K562 (cell line): Measurements from ENCODE around the gene SLC25A11. TPM values are rescaled to one million over a fixed set of nuclear protein-coding genes. Genes with fewer than 3 reads are reported as not detected.

Experiments used
- ATF6 ChIP-seq: sonication (generic); formaldehyde crosslinking; IDR thresholded peaks from 2 replicates; pipeline ENCODE4 v1.4.0; 2020; ENCODE audit warnings: mild to moderate bottlenecking, missing genetic modification reagents
- DIDO1 ChIP-seq: fragments of 450-650 bp; IDR thresholded peaks from 2 replicates; pipeline ENCODE4 v1.6.1; 2016; ENCODE audit warnings: low read depth, missing biosample characterization, missing genetic modification characterization
- E2F1 ChIP-seq: sonication (generic); formaldehyde crosslinking; IDR thresholded peaks from 2 replicates; pipeline ENCODE4 v1.8.1; 2023; ENCODE audit warnings: mild to moderate bottlenecking, missing genetic modification reagents, moderate library complexity
- FOXM1 ChIP-seq, 2 experiments: fragments of 450-650 bp in 1 of 2; sonication (generic) in 1 of 2; formaldehyde crosslinking in 1 of 2; IDR thresholded peaks; 2 replicates each; pipeline versions ENCODE4 v1.6.1 to v1.9.0; 2017 to 2022; ENCODE audit warnings: low read depth in 2 of 2, mild to moderate bottlenecking in 2 of 2, missing genetic modification reagents in 1 of 2, moderate library complexity in 1 of 2
- KDM5B ChIP-seq: fragments of 200-600 bp; sonication (generic); IDR thresholded peaks from 2 replicates; pipeline ENCODE4 v1.6.1; 2012; ENCODE audit warnings: low read depth, mild to moderate bottlenecking, moderate library complexity, low read length, control low read depth, inconsistent platforms; ENCODE audit not compliant: insufficient replicate concordance
- POLR2A ChIP-seq: fragments of 450-650 bp; conservative IDR thresholded peaks from 2 replicates; pipeline ENCODE4 v1.6.1; 2016
- SP1 ChIP-seq: sonication (generic); formaldehyde crosslinking; IDR thresholded peaks from 2 replicates; pipeline ENCODE4 v1.8.1; 2022; ENCODE audit warnings: mild to moderate bottlenecking, missing genetic modification reagents
- SRSF7 ChIP-seq: fragments of 200-400 bp; formaldehyde crosslinking; optimal IDR thresholded peaks from 2 replicates; pipeline ENCODE3; 2017; ENCODE audit warnings: mild to moderate bottlenecking, low read depth, low read length
- TCF15 ChIP-seq: fragments of 250-450 bp; sonication (Bioruptor Pico); IDR thresholded peaks from 2 replicates; pipeline ENCODE4 v1.8.0; 2022; ENCODE audit warnings: moderate library complexity, mild to moderate bottlenecking, inconsistent platforms
- ZNF277 ChIP-seq: fragments of 250-450 bp; sonication (Bioruptor Pico); IDR thresholded peaks from 2 replicates; pipeline ENCODE4 v1.8.0; 2022; ENCODE audit warnings: inconsistent platforms, mild to moderate bottlenecking, moderate library complexity, borderline replicate concordance
- ZNF584 ChIP-seq: fragments of 200-800 bp; sonication (Bioruptor generic); IDR thresholded peaks from 2 replicates; pipeline ENCODE4 v1.6.1; 2016; ENCODE audit warnings: low read depth, mild to moderate bottlenecking, missing genetic modification characterization, missing compliant biosample characterization
- ZNF644 ChIP-seq: fragments of 200-800 bp; sonication (Bioruptor generic); IDR thresholded peaks from 2 replicates; pipeline ENCODE4 v1.6.1; 2016; ENCODE audit warnings: low read depth, missing genetic modification characterization, missing compliant biosample characterization
- polyA plus RNA-seq, 8 experiments: library from polyadenylated mRNA; depleted of rRNA in 4 of 8; stranded (reverse) in 5 of 8; unstranded in 3 of 8; fragments of >200 nt; fragmentation: Nextera tagmentation in 2 of 8; fragmentation: Illumina TruSeq in 1 of 8; extraction: Ambion mirVana in 2 of 8; extraction: Trizol in 1 of 8; gene quantifications; 2 replicates each; pipeline versions ENCODE4 v1.2.1 to v1.2.3, GENCODE V29; 2011 to 2014; ENCODE audit warnings: inconsistent platforms in 1 of 8, missing spikeins in 1 of 8
- total RNA-seq, 7 experiments: library from RNA; depleted of rRNA in 6 of 7; stranded (reverse); fragments of >200 nt in 6 of 7; fragmentation: Illumina TruSeq in 2 of 7; extraction: Trizol in 2 of 7; gene quantifications; 2 replicates each; pipeline versions ENCODE4 v1.2.1 to v1.2.3, GENCODE V29; 2011 to 2021; ENCODE audit warnings: low replicate concordance in 1 of 7

The SLC25A11 gene
- total and polyA plus RNA-seq, 9 of the 15 experiments (the other 6 are each of a cell fraction or from before 2014, with no cell fraction given) = 3.1 to 56.7 (median 32.9) TPM

GRCh38 chr17:4967539-4968485 lies 28.0 kb upstream of the SLC25A11 start, which contains the start of gene SPAG7 (continued):
- TF ChIP-seq DIDO1 (tag) = no peak
- peak; percentile 68; the same call in 1 of the 2 replicates for TF ChIP-seq SP1 (CRISPR knock-in tag)
- TF ChIP-seq ZNF277 (CRISPR knock-in tag) = no peak
- TF ChIP-seq SRSF7 = no peak
- TF ChIP-seq E2F1 = no peak
- TF ChIP-seq TCF15 (CRISPR knock-in tag) = no peak
- no peak; the same call in 1 of the 2 replicates for TF ChIP-seq ZNF584
- TF ChIP-seq KDM5B = peak; percentile 62
- no peak for TF ChIP-seq ZNF644 (tag)
- no peak for TF ChIP-seq FOXM1 (IDR thresholded peaks at IDR 0.05; ENCODE audit: low read depth)
- TF ChIP-seq FOXM1 (CRISPR knock-in tag; IDR thresholded peaks at IDR 0.05; ENCODE audit: low read depth) = 0 out of 2 replicates have a peak, but pooled peaks have one; percentile 43
- 0 out of 2 replicates have a peak, but pooled peaks have one; percentile 28 for TF ChIP-seq ATF6
- TF ChIP-seq POLR2A = peak; percentile 85
